Adrenal gland (tissue), 5 donors: Measurements from ENCODE around the gene DNMT1.

Experiments used
- POLR2A ChIP-seq, 2 donors: fragments of 450-650 bp; IDR thresholded peaks; one replicate each; pipeline ENCODE4 v1.6.1; 2017; ENCODE audit warnings: antibody characterized with exemption in 2 of 2, mild to moderate bottlenecking in 2 of 2, moderate library complexity in 1 of 2
- TF ChIP-seq, protein P1 (sequence below), 6 experiments: fragments of 450-650 bp in 4 of 6; fragments of 200-600 bp in 2 of 6; sonication (generic) in 1 of 6; IDR thresholded peaks; 1 replicate in 5 of 6; 2 replicates in 1 of 6; pipeline versions ENCODE4 v1.5.1 to v1.8.0; 2016 to 2021; ENCODE audit warnings: antibody characterized with exemption in 6 of 6, mild to moderate bottlenecking in 2 of 6, moderate library complexity in 1 of 6
- donor health status: DM: no; HTN: no; CAD: no.

DNA sequence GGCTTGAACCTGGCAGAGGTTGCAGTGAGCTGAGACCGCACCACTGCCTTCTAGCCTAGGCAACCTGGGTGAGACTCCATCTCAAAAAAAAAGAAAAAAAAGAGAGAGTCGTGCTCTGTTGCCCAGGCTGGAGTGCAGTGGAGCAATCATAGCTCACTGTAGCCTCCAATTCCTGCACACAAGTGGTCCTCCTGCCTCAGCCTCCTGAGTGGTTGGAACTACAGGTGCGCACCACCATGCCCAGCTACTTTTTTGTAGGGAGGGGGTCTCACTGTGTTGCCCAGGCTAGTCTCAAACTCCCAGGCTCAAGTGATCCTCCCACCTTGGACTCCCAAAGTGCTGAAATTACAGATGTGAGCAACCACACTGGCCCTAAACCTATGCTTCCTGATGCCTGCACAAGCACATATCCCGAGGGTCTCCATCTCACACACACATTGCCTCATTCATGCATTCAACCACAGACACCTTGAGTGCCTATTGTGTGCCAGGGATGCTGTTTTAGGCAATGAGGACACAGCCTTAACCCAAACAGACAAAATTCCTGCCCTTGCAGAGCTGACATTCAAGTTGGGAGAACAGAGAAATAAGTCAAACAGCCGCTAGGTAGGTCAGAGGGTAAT is 94.5 kb downstream of the DNMT1 start:
- TF ChIP-seq, protein P1, sequence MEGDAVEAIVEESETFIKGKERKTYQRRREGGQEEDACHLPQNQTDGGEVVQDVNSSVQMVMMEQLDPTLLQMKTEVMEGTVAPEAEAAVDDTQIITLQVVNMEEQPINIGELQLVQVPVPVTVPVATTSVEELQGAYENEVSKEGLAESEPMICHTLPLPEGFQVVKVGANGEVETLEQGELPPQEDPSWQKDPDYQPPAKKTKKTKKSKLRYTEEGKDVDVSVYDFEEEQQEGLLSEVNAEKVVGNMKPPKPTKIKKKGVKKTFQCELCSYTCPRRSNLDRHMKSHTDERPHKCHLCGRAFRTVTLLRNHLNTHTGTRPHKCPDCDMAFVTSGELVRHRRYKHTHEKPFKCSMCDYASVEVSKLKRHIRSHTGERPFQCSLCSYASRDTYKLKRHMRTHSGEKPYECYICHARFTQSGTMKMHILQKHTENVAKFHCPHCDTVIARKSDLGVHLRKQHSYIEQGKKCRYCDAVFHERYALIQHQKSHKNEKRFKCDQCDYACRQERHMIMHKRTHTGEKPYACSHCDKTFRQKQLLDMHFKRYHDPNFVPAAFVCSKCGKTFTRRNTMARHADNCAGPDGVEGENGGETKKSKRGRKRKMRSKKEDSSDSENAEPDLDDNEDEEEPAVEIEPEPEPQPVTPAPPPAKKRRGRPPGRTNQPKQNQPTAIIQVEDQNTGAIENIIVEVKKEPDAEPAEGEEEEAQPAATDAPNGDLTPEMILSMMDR (IDR thresholded peaks at IDR 0.05), result no peak
- no peak for TF ChIP-seq POLR2A (IDR thresholded peaks at IDR 0.05)
